Suppressor macrophage treated with lipopolysaccharide for 1 hour (primary cell): Measurements from ENCODE around the gene MAL.

Experiments used
- DNase-seq, 3 donors: peaks; one replicate each; pipeline ENCODE4 v3.0.0-alpha.2; 2020 to 2022

Gene MAL

DNA sequence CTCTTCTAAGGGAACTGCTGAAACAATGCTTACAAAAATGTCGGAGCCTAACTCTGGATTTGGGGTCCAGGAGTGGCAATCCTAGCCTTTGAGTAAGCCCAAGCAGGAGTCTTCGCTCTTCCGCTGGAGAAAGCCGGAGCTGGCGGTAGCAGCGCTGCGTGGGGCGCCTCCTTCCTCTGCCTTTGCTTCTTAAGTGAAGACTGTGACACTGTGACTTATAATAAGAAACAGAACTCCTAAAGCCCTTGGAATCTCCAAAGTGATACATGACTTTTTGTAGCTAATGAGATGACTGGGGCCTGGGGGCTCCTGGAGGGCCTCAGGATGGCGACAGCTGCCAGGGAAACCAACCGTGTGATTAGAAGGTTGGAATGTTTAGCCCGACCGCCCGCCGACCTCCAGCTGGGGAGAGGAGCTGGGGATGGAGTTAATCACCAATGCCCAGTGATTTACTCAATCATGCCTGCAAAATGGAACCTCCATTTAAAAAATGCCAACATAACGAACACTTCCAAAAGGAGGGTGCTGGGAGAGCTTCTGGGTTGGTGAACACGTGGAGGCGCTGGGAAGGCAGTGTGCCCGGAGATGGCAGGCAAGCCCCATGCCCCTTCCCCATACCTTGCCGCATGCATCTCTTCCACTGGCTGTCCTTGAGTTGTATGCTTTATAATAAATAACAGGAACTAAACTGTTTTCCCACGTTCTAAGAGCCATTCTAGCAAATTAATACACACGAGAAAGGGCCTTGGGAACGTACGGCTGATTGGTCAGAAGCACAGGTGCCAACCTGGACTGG, 29.0 kb upstream of the MAL start:
- DNase-seq = no peak

DNA sequence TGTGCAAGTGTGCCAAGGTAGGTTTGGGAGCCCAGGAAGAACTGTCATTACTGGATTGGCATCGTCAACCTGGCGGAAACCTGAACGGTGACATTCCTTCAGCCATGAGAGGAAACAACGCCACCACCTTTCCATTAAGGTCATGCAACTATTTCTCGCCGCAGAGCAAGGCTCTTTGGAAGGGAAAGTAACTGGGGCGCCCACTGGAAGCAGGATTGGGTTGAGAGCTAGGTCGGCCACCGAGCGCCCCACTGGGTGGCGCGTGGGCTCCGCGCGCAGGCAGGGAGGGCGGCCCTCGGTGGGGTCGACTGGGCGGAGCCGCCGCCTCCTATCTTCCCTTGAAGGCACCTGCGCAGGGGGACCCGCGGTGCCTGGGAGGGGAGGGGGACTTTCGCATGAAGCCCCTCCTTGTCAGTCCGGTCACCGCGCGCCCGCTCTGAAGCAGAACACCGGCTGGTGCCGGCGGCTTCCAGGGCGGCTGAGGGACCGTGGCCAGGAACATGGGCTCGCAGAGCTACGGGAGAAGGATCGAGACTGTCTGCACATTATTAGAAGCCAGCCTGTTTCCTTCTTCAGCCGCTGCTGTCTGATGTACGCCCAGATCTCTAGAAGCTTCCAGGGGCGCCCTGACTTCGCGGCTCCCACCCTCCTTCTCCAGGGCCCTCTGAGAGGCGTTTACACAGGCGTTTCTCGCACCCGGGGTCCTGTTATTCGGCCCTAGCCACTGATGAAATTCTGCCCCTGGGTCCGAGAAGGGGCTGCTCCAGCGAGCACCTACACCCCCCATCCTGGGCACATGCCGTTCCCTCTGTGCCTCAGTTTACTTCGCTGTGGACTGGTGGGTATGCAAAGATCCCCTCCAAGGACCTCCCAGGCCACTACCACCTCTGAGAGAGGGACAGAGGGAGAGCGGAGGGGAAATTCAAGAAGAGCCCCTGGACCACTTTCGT, 27.3 kb upstream of the MAL start:
- DNase-seq = no peak

DNA sequence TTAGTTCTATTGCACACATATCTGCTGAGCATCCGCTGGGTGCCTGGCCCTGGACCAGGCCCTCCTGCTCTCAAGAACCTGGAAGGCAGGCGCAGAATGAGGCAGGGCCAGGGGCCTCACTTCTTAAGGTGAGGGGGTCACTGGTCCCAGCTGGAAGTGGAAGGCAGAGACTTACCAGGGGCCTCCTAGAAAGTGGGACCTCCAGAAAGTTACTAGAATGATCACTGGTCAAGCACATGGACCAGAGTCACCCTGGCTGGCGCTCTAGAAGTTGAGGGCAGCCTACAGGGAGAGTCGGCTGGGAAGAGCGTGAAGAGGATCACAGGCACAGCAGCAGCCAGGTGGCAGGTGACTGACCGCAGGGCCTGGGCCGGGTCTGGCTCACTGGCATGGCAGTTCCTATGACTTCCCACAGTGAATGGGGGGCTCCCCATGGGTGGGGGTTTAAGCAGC, 26.1 kb upstream of the MAL start:
- DNase-seq = no peak

DNA sequence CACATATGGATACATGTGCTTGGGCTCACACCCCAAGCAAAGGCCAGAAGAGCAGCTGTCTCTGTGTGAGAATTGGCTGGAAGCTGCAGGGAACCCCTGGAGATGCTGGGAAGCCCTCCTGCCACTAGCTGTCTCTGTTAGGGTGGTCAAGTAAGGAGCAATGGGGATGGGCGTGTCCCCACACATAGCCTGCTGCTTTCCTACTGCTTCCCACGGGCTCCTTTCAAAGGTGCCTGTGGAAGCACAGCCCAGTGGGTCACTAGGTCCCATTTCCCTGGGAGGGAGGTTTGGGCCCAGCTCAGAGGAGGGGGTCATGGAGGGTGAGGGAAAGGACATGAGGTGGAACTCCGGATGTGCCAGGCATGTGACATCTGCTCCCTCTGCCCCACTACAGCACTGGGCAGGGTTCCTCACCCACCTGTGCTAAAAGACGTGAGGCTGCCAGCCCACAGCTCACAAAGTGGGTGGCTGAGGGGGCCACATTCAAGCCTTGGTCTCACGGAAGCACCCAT, 24.4 kb upstream of the MAL start:
- no peak for DNase-seq

DNA sequence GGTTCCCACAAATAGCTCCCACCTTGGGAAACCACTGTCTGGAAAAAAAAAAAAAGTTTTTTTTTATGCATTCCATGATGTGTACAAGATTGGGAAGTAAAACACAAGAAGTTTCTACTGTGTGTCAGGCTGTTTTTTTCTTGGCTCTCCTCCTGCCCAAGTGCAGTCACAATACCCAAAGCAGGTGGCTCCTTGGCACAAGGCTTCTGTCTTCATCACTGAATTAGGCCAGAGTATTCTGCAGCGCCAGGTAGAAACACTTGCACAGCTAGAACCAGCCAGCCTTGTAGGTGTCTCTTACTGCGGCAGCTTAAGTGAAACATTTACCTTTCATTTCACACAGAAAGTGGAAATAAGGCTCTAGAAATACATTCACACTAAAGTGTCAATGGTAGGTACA, 23.8 kb upstream of the MAL start:
- DNase-seq = no peak

DNA sequence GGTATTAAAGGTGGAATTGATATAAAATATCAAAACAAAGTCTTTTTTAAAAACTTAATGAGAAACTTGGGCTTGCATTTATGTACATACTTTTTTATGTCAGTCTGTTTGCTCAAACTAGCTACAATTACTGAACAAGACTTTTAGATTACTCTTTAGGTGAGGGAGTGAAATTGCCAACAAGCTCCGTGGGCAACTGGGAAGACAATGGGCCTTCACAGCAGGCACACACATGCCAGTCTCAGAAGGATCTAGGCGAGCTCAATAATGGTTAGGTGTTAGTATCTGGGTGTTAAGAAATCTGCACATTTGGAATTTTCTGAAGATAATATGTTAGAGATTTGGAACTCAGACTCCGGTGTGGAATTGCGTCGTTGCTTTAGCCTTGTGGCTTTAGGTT, 23.0 kb upstream of the MAL start:
- no peak for DNase-seq

DNA sequence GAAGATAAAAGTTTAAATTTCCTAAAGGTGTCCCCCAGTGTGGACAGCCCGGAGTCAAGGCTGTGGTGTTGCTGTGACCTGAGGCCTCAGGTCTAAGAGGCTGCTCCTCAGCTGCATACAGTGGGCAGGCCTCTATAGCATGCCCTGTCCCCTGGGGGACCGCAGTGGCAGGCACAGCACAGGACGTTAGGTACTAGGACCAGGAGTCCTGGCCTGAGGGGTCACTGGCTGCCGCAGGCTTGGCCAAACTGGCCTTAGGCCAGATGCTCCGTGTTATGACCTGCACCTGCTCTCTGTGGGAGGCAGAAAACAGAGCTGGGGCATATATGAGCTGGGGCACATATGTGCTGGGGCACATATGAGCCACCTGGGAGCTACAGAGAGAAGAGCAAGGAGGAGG, 21.2 kb upstream of the MAL start:
- no peak for DNase-seq

DNA sequence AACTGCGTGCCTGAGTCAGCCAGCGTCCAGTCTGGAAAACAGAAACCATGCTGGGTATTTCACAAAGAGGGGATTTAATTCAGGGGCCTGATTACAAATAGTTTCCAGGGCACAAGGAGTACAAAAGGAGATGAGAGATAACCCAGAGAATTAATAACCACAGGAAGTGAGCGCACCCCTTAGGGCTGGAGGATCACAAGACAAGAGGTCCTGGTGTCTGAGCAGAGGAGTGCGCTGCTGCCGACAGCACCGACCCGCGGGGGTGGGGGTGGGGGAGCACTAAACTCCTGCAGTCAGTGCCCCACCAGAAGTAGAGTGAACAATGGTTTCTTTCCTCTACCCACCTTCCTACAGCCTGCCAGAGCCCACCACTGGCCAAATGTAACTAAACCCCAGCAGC, 20.8 kb upstream of the MAL start:
- no peak for DNase-seq

DNA sequence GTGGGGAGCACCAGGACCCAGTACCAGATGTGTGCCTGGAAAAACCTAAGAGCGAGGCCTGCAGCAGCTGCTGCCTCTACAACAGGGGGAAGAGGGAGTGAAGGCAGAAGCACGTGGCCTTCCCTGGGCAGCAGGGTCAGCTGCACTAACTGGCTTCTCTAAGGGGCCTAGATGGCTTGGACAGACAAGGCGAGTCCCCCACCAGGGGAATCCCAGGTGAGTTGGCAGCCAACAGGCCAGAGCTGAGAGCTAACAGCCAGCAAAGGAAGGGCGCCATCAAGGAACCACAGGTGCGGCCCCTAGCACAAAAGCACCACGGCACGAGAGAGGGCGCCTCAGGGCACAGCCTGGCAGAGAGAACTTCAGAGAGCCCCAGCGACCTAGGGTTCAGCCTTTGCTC, 19.8 kb upstream of the MAL start:
- DNase-seq = no peak

DNA sequence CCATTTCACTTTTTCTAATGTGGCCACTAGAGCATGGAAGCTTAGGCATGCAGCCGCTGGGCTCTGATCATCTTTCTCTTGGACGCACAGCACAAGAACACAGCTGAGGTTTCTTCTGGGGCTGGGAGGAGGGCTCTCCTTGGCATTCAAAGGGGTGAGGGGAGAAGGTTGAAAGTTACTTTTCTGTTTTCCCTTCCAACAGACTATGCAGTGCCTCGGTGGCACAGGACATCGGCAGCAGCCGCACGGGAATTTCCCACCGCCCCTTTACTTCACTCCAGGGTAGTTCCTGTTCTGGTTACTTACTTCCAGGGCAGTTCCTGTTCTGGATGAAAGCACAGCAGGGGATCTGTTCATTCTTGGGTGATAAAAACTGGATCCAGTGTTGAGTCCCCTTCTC, 18.9 kb upstream of the MAL start:
- peak; percentile 24 to 49 (median 41) for DNase-seq

DNA sequence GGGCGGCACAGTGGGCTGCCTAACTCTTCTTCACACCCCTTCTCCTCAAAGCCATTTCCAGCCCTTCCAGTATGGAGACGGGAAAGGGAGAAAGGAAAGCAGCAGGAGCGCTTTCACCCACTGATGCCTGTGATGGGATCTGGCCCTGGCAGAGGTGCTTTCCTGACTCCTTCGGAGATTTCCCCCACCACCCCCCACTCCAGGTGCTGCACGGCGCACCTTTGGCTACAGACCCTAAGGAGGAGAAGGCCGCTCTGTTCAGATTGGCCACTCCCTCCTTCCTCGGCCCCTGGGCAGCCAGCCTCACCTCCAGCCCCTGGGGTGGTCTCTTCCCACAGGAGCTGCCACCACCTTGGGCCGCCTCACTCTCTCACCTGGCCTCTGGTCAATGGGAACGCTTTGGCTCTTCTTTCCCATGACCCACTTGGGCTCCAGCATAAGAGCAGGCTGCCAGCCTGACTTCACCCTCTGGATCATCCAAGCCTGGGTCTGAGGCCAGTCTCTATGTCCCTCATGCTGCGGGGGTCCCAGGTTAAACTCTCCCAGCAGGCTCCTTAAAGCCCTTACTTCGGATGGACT, 18.4 kb upstream of the MAL start:
- no peak for DNase-seq

DNA sequence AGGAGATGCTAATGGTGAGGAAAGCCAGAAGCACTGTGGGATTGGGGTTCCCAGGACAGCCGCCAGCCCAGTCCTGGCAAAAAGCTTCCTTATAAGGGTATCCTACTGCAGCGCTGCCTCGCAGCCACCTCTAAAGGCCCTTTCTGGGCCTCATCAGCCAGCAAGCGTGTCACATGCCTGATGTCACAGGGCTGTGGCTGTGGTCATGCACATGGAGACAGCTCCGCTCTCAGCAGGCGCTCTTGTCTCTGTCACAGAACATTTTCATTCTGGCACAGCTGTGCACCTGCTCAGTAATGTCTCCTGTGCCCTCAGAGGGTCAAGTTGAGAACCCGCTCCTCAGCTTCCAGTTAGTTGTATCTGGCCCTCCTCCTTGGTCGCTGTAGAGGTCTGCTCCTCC, 17.7 kb upstream of the MAL start:
- no peak for DNase-seq

DNA sequence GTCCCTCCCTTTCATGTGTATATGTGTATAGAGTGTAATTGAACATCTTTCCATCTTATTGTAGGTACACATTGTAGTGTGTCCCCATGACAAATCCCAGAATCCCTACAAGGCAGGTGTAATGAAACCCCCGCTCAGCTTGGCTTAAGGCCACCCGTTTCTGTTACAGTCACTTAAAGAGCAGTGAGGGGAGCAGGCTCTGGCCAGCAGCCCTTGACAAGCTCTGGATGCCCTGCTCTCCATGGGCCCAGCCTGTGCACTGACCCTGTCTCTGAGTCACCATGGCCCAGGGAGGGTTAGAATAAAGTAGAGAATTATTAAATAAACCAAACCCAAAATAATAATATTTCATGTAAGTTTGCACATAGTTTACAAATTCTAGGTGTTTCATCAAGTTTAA, 17.2 kb upstream of the MAL start:
- DNase-seq = no peak

DNA sequence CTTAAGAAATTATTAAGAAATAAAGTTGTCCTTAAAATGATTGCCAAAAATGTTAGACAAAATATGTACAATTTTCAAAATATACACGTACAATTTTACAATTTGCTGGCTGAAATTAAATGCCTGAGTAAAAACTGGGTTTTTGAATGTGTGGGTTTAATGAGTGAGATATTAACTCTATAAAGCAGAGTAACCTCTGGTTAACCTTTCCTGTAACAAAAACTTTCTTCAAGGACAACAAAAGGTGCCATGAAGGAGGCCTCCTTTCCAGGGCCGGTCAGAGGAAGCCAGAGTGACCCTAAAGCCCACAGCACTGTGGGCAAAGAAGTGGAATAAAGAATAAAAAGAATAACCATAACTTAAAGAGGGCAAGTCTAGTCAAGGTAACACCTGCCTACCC, 16.5 kb upstream of the MAL start:
- no peak for DNase-seq

DNA sequence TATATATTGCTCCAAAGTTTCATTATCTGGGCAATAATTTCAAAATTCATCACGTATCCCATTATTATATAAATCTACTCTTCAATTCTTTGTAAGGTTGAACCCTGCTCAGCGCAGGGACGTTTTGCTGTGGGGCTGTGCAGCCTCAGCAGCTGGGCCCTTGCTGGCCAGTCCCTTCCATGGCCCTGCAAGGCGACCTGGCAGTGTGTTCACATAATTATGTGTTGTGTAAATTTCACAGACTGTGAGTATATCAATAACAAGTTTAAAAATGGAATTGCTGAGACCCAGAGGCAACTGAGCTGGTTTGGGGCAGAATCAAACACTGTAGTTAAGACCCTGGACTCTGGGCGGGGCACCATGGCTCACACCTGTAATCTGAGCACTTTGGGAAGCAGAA, 16.1 kb upstream of the MAL start:
- no peak for DNase-seq

DNA sequence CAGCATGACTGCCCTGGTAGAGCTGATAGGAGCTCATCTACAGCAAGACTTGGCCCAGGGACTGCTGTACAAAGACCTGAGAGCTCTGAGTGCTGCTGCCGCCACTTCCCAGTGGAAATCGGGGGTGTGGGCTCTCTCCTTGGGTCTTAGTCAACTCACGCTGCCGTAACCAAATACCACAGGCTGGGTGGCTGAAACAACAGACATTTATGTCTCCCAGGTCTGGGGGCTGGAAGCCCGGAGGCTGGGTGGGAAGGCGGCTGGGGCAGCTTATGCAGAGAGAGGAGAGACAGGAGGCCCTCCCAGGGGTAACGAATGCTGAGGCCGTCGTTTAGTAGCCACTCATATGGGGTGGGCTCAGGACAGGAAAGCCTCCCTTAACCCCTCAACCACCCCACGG, 15.4 kb upstream of the MAL start:
- no peak for DNase-seq

DNA sequence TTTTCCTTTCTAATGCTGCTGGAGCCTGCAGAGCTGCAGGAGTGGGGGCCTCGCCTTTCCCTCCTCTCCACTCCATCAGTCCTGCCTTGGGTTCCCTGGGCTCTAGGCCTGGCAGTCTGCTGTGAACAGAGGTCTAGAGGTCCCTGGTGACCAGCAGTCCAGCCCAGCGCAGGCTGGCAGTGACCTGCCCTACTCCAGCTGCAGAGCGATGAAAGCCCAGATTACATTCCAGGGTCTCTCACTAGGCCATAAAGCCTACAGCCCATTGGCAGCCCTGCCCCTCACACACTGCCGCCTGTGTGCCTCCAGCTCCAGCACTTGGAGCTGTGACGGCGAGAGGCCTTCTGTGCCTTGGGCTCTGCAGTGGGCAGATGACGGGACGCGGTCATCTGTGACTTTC, 14.8 kb upstream of the MAL start:
- DNase-seq = no peak

DNA sequence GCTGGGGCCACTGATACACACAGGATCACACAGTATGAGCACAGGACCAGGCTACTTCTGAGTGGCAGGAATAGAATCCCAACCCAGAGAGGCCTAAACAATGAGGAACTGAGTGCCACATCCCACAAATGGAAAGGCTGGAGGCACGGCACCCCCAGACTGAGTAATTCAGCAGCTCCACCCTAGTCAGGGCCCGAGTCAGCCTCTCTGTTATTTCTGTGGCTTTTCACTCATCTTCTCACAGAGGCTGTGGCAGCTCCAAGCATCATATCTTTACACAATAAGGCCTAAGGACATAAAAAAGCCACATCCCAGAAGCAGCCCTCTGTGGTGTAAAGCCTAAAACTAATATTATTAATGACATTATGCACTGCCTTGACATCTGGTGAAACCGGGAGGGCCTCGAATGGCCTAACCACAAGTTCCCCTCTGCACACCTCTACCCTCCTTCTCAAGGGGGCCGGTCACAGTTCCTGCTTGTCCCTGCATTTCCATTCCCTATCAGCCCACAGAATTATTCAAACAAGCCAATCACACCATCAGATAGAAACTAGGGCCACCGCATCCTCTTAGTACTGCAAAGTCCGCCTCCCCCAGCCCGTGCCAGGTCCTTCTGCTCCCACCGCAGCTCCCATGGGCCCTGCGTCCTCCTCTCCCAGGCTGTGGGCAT, 12.5 kb upstream of the MAL start:
- DNase-seq = no peak

DNA sequence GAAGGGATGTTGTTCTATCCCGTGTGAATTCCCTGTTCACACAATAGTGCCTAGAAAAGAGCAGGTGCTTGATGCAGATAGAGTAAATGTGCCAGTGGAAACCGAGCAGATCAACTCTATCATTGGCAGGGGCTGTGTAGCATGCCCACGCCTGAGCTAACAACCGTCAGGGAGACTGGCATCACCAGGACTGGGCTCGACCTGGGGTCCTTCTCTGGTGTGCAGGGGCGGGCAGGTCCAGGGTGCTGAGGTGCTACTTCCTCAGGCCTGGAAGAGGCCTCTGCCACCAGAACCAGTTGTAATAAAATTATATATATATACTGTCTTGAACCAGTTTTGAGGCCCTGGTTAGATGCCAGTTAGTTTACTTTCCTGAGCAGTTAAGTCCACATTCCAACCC, 11.8 kb upstream of the MAL start:
- no peak for DNase-seq

DNA sequence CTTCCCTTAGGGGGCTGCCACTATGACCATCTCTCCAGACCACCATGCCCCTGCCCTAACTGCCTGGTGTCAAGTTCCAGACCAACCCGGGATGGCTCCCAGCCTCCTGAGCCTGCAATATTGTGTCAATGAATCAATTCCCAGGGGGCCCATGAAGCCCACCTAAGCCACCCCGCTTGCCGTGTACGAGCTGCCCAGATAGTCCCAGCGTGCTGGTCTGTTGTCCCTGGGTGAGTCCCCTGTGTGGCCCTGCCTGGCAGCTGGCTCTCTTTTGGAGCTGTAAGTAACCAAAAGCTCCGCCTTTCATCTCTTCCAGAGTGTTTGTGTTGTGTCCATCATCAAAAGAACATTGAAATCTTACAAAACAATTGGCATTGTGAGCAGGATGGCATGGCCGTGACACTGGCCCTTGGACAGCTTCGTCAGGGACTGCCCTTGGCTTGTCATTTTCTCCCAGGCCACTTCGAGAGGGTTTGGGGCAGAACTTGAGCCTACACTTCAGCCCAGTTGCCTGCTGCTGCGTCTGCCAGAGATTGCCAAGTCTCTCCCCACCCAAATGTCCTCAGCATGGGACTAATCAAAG, 11.3 kb upstream of the MAL start:
- no peak for DNase-seq

DNA sequence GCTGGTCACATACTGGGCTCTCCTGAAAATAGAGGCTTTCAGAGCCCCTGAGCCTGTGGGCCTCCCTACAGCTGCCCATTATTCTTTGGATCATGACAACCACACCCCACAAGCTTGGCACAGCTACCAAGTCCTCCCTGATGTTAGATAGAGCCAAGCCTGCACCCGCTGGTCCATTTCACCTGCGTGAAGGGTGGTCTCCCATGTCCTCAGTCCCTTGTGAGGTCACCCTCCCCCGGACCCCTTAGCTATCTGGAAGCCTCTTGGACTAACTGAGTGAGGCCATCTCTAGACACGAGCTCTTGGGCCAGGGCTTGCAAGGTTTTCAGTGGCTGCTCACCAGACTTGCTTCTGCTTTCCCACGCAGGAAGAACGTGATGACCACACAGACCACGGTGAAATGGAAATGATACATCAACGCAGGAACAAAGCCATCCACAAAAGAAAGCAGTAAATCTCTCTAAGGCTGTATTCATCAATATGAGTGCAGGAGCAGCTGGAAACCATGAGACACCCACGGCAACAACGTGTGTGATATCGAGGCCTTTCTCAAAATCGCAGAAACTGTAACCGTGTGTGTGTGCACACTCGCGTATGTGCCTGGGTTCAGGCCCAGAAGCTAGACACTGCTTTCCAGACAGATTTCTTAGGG, 10.1 kb upstream of the MAL start:
- no peak for DNase-seq

DNA sequence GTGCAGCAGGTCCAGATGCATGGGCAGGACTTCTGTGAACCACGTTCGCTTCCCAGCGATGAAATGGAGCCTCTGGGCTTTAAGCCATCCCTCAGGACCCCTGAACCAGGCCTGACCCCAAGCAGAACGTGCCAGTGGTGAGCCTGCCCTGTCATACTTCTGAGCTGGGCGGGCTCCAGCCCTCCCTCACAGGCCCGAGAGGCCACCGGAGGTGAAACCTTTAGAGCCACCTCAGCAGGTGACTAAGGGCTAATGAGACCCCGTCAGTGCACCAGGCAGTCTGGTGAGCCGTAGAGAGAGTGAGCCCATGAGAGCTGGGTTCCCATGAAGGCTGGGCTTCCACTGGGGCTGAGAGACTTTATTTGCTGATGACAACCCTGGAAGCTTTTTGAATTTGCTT, 8.9 kb upstream of the MAL start:
- no peak for DNase-seq
